Measurements from ENCODE around the gene LZTS3. TPM values are rescaled to one million over a fixed set of nuclear protein-coding genes. Genes with fewer than 3 reads are reported as not detected.

The LZTS3 gene
- total RNA-seq, 1 experiment from 2014 or later = 8.2 TPM

DNA sequence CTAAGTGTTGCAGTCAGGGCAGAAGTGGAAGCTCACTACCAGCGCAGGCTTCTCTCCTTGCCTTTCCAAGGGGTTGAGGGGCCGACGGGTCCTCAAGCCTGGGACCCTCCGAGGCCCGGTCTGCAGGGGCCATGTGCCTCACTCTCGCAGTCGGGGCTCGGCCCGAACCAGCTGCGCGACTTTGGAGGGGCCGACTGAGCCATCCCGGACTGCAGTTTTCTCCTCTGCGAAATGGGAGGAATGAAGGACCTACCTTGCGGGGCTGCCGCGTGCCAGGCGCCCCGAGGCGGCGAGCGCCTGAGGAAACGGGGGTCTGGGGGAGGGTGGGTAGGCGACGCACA lies 5.6 kb downstream of the LZTS3 start:
- DNase-seq (ENCODE audit: low read depth) = no peak

DNA sequence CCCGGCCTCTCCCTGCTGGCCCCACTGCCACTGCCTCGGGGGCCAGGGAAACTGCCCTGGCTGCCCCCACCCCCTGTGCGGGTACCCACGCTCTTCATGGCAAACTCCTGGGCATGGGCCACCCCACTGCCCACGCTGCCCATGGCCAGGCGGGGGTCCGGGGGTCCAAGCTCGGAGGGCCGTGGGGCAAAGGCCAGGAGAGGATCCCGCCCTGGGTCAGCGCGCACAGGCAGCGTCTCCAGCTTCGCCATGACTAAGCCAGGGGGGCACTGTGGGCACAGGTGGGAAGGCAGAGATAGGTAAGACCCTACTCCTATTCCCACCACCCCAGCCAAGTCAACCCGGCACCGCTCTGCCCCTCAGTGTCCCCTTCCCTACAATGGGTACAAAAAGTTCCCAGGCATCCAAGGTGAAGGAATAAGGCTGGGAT lies 6.4 kb downstream of the LZTS3 start:
- DNase-seq (ENCODE audit: low read depth) = no peak

DNA sequence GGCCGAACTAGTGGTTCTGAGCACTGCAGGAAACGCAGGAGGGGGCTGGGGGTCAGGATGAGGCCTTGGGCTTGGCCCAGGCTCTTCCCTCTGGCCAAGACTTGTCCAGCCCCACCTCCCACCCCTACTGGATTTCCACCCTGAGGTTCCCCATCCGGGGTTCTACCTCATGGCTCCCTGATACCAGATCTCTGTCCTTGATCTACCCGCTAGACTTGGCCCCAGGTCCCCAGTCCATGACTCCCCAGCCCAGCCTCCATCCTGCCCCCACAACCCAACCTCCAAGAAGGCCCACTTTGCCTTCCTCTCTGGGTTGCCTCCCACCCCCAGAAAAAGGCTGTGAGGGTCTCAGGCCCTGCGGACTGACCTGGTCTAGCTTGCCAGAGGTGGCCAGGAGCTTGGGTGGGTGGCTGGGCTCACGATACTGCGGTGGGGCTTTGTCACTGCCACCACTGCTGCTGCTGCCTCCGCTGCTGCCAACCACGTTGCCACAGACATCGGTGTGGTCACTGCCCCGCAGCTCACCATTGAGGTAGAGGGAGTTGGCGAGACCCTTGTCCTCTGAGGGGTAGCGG lies 6.9 kb downstream of the LZTS3 start:
- no peak for DNase-seq (ENCODE audit: low read depth)

DNA sequence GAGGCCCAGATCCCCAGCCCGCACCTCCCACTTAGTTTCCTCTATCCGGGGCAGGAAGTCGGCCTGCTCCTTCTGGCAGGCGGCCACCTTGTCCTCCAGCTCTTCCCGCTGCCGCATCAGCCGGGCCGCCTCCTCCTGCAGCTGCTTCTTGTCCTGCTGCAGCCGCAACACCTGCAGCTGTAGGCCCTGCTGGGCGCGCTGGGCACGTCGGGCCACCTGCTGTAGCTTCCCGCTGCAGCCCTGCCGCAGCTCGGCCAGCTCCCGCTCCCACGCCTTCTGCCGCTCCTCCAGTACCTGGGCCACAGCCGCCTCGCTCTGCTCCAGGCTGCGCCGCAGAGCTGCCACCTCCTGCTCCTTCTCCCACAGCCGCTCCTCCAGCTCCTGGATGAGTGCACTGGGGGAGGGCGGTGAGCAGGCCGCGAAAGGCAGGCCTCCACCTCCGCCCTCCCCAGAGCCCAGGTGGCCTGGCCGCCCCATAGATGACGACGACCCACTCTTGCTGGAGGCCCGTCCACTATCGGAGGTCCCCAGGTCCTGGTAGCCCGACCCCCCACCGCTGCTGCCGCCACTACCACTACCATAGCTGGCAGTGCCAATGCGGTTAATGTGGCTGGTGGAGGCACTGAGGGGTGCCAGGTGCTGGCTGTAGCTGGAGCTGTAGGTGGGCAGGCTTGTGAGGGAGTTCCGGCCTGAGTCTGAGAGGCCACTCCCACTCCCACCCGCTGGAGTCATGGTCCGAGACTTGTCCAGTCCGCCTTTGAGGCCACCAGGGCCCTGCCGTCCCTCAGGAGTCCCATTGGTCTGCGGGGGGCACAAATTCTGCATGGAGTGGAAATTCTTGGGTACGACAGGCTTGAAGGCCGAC lies 7.6 kb downstream of the LZTS3 start:
- no peak for DNase-seq (ENCODE audit: low read depth)

DNA sequence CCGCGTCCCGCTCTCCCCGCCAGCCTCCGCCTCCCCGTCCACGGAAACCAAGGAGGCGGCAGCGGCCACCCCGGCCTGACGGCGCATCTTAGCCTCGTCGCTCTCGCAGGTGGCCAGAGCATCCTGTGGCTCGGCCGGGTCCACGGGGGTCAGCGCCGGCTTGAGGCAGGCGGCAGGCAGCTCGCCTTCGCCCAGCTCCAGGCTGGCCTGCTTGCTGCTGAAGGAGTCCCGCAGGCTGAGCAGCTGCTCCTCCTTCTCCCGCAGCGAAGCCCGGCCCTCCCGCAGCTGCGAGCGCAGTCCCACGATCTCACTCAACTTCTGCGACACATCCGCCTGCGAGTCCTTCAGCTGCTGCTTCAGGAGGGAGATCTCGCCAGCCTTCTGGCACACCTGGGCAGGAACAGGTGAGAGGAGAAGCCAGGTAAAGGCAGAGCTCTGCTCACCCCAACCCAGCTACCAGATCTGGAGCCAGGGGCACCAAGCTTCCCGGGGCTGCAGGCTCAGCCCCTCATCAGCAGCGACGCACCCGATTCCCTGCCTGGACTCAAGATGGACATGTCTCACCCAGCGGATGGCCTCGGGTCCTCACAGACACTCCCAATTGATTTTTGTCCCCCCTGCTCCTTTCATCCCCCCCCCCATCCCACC lies 8.5 kb downstream of the LZTS3 start:
- no peak for DNase-seq (ENCODE audit: low read depth)

DNA sequence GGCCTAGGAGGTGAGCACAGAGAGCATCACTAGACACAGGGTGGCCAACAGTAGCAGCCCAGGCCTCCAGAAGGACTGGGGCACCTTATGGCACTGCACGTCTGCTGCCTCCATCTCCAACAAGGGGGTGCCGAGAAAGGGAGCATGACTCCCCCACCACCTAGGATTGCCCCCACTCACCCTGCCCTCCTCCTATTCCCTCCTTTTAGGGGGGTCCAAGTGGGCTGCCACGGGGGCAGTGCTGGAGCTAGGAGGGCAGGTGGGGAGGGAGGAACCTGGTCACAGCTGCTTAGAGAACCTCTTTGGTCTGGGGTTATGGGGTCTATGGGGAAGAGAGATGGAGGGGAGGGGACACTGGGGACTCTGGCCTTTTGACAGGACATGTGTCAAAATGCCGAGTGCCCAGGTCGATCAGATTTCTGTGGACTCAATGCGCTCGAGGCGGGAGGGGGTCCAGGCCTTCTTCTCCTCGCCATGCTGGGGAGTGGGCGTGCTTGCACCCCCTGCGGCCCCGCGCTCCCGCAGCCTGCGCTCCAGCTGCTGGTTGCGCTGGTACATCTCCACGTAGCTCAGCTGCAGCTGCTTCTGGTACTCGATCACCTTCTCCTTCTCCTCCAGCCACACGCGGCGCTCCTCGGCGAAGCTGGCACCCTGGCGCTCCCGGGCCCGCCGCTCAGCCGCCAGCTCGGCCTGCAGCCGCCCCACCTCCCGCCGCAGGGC lies 9.1 kb downstream of the LZTS3 start:
- DNase-seq (ENCODE audit: low read depth) = no peak

DNA sequence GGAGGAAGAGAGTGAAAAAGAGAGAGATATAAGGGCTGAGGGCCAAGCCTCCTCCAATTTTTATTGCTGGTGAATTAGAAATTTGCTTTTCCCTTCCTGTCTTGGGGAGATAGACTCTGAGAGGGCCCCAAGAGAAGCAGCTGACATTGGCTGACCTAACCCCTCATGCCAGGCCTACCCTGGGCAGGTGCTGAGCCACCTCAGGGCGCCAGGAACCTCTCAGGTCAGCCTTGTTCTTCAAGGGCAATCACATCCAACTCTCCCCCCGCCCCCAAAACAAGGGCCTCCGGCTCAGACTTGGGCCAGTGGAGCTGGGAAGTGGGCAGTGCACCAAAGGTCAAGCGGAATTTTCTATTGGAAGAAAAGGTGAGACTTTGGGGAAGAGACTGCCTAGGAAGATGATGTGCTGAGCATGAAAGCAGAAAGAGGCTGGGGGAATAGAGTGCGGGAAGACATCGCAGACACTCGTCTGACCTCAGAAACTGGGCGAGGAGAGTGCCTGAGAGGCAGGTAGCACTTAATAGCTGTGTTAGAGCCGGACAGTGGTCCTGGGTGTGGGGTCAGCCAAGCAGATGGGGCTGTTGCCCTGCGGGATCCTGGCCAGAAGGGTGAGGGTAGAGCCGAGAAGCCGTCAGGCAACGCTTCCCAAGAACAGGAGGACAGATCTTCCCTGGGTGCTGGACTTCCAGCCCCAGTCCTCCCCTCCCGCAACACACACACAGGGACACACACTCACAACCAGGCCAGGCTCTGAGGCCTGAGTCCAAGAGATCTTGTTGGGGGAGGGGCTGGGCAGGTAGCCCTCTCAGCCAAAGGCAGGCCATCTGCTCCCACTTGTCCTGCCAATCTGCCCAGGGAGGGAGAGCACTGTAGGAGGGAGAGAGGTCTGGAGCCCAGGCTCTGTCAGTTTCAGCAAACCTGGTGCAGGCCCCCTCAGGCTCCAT lies 10.0 kb downstream of the LZTS3 start:
- DNase-seq (ENCODE audit: low read depth) = no peak

DNA sequence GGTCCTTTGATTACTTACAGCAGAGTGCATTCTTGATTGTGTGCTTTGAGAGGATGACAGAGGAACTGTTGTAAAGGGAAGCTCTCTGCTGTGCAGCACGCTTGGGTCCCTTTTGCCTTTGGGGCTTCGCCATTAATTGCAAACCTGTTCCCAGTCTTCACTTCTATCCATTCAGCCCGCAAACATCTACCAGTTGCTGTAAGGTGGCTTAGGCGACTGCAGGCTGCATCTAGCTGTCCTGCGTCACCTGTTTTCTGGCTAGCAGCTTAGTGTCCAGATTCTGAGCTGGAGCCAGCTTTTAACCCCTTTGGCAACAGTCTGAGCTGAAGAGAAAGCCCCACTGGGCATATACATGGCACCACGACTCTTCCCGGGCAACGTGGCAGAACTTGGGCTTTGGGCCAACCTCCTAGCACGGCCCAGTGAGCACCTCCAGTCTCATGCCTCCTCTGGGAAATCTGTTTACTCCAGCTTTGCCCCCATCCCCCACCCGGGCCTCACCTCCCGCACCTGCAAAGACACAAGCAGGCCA lies 11.2 kb downstream of the LZTS3 start:
- DNase-seq (ENCODE audit: low read depth) = no peak

DNA sequence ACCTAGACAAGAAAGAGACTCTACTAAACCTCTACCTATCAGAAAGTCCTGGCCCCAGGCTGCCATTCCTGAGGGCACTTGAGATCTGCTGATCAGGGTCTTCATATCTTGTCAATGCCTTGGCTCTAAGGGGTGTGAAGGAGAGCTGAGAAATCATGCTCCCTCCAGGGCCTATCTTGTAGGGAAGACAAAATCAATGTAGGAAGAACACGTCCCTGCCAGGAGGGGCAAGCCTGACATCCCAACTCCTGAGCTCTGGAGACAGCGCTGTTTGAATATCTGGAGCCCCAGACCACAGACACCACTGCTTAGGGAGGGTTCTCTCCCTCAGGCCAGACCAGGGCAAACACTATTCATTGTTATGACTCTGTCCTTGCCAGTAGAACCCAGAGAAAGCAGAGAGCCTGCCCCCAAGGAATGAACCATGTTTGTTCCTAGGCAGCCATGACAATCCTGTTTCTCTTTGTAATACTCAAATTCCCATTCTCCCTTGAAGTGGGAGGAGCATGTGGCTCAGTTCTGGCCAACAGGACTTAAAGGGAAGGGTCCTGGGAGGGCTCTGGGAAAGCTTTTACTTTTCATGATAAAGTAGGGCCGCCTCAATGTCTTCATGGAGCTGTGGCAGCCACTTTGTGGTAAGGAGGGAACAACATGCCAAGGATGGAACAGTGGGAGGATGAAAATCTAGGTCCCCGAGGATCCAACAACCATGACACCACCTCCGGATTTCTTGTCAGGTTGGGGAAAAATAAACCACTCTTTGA lies 11.9 kb downstream of the LZTS3 start:
- no peak for DNase-seq (ENCODE audit: low read depth)

DNA sequence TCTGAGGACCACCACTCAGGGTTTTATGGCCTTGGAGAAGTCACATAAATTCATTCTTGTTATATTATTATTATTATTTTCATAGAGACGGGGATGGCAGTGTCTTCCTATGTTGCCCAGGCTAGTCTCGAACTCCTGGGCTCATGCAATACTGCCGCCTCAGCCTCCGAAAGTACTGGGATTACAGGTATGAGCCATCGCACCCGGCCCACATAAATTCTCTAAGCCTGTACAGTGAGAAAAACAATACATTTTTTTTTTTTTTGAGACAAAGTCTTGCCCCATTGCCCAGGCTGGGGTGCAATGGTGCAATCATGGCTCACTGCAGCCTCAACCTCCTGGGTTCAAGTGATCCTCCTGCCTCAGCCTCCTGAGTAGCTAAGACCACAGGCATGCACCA lies 12.9 kb downstream of the LZTS3 start:
- DNase-seq (ENCODE audit: low read depth) = no peak

DNA sequence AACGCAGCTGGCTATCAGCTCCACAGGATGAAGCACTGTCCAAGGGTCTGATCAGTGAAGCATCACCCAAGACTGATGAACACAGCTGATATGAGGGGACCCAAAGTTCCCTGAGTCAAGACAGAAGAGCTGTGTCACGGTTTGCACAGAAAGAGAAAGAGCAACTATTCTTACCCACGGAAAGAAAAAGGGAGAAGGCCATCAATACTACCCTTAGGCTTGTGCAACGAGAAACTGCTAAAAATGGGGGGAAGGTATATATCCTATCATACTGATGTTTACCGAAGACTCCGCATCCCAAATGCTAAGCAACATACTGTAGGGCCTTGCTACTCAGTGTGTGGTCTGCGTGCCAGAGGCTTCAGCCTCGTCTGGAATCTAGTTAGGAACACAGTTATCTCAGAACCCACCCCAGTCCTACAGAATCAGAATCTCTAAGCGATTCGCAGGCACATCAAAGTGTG lies 14.3 kb downstream of the LZTS3 start:
- peak; percentile 49 for DNase-seq (ENCODE audit: low read depth)

DNA sequence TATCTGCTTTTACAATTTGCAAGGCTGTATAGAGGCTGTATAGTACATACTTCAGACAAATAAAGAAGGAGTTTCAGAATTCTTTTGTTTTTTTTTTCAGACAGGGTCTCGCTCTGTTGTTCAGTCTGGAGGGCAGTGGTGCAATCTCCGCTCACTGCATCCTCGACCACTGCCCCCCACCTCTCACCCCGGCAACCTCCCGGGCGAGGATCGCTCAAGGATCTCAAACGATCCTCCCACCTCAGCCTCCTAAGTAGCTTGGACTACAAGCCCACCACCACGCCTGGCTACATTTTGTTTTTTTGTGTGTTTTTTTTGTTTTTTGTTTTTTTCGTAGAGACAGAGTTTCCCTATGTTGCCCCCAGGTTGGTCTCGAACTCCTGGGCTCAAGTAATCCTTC lies 15.5 kb downstream of the LZTS3 start:
- DNase-seq (ENCODE audit: low read depth) = no peak

DNA sequence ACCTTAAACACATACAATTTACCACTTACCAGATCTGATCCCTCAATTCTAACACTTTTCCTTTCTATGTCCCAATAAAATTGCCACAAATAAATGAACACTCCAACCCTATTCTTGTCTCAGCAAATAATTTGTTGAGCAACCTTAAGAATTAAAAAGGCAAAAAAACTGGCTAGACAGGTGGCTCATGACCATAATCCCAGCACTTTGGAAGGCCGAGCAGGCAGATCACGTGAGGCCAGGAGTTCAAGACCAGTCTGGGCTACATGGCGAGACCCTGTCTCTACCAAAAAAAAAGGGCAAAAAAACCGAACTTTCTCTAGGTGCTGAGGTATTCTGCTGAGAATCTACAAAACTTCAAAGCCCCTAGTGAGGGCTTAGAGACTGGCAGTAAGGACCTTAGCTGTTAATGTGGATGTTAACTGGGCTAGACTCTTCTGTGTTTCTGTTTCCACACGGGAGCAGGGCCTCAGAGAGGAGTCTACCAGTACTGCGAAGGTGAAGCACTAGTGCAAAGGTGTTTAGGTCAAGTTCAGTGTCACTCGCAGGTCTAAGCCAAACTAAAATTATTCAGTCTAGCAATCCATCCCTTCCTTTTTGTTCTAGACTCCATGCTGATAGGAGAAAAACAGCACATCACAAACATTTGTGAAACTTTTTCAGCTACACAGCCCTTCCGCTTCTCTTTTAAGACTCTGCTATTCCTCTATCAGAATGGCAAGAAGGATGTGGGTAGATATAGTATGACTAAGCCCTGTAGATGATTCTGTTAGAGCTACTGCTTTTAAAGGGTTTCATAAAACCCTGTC lies 16.3 kb downstream of the LZTS3 start:
- no peak for DNase-seq (ENCODE audit: low read depth)

DNA sequence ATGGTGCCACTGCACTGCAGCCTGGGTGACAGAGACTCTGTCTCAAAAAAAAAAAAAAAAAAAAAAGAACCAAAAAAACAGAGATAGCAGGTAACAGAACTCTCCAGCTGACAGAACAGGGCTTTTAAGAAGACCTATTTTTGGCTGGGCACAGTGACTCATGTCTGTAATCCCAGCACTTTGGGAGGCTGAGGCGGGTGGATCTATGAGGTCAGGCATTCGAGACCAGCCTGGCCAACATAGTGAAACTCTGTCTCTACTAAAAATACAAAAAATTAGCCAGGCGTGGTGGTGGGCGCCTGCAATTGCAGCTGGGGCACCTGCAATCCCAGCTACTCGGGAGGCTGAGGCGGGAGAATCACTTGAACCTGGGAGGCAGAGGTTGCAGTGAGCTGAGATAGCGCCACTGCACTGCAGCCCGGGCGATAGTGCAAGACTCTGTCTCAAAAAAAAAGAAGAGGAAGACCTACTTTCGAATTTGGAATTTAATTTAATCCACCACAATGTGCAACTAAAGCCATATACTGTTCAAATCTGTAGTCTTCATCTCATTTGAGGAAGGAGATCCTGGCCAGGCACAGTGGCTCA lies 21.2 kb downstream of the LZTS3 start:
- DNase-seq (ENCODE audit: low read depth) = peak; percentile 41

DNA sequence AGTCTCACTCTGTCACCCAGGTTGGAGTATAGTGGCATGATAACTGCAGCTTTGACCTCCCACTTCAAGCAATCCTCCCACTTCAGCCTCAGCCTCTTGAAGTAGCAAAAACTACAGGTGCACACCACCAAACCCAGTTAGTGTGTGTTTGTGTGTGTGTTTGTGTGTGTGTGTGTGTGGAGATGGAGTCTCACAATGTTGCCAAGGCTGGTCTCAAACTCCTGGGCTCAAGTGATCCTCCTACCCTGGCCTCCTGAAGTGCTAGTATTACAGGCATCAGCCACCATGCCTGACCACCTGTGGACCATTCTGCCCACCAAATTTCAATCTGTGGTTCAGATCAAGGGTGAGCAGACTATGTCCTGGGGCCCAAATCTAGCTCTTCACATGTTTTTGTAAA lies 22.4 kb downstream of the LZTS3 start:
- no peak for DNase-seq (ENCODE audit: low read depth)

DNA sequence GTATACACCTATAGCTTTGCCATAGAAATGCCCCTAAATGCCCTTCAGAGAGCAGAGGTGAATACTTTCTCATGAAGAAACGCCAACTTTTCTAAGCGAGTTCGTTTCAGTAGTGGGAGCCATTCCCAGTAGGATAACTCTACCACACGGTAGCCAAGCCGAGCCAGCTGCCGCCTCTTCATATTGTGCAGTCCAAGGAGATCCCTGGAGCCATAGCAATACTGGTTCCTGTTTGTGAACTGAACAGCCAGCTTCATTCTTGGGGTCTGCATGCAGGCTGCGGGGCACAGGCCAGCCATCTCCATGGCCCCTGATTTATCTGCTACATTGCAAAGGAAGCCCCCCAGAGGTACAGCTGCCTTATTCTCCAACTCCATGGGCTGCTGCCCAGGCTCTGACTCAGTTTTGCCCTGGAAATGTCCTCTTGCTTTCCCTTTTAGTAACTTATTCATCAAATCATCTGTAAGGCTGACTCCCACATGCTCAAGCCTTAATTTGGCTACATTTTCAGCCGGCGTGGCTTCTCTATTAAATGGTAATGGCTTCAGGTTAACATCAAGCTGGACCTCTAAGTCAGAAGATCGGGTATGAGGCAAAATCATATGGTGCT lies 26.5 kb downstream of the LZTS3 start:
- no peak for DNase-seq (ENCODE audit: low read depth)

DNA sequence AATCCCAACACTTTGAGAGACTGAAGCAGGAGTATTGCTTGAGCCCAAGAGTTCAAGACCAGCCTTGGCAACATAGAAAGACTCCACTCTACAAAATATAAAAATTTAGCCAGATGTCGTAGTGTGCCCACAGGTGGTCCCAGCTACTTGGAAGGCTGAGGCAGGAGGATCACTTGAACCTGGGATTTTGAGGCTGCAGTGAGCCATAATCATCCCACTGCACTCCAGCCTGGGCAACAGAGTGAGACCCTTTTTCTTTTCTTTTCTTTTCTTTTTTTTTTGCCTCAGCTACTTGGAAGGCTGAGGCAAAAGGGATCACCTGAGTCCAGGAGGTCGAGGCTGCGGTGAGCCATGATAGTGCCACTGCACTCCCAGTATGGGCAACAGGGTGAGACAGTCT lies 31.6 kb downstream of the LZTS3 start:
- DNase-seq (ENCODE audit: low read depth) = no peak

DNA sequence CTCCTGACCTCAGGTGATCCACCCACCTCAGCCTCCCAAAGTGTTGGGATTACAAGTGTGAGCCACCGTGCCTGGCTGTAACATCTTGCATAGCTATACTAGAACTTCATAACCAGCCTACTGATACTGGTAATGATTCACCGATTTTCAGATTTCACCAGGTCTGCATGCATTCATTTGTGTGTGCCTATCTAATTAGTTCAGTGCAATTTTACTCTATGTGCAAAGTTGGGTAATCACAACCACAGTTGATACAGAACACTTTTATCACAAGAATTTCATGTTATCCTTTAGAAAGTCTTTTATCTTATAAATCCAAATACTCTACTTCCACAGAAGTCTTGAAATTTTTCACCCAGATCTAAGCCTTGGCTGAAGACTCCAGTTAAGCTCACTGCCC lies 35.9 kb downstream of the LZTS3 start:
- no peak for DNase-seq (ENCODE audit: low read depth)

Measured in M059J (cell line).